ENCODE measurements around the gene SCUBE2.
"Not testable (repeated sequence)": the region's sequence is repeated elsewhere in the genome, so short reads cannot be mapped to it uniquely, and the experiment has no call there.

Gene SCUBE2

DNA sequence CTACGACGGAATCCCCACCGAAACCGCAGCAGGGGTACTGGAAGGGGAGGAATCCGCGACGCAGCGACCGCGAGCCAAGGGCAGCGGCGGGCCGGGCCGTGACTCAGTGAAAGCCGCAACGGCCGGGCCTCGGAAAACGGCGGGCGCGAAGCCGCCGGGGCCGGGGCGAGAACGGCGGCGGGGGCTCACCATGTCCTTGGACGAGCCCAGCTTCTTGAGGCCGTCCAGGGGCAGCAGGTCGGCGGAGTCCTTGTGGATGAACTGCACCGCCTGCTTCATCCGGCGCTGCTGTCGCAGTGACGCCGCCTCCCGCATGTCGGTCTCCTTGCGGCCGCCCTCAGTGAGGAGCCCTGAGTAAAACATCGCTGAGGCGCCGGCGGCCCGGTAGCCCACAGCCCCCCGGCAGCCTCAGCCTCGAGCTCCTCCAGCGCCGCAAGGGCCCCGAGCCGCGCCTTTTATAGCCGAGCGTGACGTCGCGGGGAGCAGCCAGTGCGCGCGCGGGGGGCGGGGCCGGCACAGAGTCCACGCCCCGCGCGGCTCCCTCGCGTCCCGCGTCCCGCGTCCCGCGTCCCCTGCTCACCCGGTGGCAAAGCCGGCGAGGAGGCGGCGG is 87.7 kb downstream of the SCUBE2 start, which contains the start of gene NRIP3:
TSS of gene NRIP3 (minus strand) at position 429 of the 610 bp plus-strand sequence. CDS start at position 363, 66 bp downstream.
- peak; percentile 73 for DNase-seq

DNA sequence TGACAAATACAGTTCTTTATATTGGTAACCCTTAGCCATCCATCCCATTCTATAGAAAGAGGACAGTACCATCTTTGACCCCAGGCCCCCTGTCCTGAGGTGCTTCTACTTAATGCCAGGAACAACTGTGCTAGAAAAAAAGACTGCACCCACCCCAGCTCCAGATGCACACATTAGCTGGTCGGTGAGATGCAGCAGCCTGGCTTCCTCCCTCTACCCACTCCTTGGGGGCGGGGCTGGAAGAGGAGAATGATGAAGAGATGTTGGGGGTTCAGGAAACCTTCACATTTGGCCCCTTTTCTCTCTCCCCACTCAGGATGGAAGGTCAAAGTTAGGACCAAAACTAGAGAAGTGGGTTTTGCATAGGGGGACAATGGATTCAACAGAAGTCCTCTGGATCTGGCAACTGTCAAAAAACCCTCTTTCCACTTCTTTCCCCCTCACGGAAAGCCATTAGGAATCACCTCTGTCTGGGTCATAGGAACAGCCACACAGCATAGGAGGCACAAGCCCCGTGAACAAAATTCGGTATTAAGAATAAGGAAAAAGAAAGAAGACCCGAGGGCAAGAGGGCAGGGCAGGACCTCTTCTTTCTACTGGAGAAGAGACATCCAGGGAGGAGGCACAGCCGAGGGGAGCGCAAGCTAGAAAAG is 88.4 kb downstream of the SCUBE2 start:
- no peak for DNase-seq

DNA sequence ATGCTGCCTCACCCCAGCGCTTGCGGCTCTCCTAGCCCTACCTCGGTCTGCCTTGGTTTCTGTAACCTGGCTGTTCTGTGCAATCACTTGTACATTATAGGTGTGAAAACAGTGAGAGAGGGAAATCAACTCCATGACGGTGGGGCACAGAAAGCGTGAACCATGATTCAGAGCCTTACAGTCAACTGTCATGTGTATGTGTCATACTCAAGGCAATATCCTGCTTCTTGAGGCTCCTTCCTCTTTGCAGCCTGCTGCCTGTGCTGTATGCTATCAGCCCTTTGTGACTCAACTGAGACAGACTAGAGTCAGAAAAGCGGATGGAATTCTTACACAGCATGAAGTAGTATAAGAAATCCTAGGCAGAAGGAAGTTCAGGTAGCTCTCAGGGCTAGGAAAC is 89.7 kb downstream of the SCUBE2 start:
- DNase-seq, result no peak

DNA sequence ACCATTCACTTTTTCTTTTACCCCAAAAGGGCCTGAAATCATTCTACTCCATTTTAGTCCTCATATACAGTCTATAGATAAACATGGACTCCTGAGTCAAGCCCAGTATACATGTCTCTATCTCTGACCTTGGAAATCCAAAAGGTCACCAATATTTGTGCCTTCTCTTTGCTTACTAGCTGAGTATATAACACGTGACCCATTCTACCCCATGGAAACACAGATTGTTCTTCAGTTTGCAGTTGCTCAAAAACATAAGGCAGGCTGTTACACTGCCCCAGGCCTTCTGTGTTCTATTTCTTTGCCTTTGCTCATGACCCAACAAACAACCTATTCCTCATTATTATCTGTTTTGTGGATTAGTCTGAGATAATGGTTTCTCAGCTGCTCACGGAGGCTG is 93.4 kb downstream of the SCUBE2 start:
- DNase-seq, result no peak

DNA sequence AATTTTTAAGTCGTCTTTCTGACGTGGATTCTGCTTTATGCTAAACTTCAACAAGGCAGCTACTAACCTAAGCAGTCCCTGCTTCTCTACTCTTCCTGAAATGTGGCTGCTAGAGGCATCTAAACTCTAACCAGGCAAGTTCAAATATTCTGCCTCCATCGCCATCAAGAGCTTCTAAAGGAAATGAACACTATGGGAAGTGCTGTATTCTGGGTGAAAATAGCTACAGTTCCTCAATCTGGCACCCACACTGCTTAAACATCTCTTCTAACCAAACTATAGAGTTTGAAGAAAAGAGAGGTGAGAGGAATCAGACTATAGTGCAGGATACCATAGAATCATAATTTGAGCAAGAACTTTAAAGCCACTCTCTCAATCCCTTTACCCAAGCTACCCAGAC is 93.9 kb downstream of the SCUBE2 start:
- no peak for DNase-seq

DNA sequence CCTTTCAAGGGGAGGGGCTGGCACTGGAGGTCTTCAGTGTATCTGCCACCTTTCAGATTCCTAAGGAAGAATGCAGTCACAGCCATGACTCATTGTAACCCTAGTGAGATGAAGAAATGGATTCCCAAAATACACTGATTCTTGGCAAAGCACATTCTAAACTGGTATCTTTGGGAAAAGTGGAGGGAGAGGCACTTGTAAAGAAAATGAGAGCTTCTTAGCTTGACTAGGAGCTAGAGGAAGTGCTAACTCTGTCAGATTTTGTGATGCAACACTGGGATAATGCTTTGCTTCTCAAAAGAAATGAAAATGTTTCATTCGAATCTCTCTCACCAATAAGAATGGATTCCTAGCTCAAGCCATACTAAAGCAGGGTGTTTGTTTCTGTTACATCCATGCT is 101.9 kb downstream of the SCUBE2 start:
- DNase-seq, result no peak

DNA sequence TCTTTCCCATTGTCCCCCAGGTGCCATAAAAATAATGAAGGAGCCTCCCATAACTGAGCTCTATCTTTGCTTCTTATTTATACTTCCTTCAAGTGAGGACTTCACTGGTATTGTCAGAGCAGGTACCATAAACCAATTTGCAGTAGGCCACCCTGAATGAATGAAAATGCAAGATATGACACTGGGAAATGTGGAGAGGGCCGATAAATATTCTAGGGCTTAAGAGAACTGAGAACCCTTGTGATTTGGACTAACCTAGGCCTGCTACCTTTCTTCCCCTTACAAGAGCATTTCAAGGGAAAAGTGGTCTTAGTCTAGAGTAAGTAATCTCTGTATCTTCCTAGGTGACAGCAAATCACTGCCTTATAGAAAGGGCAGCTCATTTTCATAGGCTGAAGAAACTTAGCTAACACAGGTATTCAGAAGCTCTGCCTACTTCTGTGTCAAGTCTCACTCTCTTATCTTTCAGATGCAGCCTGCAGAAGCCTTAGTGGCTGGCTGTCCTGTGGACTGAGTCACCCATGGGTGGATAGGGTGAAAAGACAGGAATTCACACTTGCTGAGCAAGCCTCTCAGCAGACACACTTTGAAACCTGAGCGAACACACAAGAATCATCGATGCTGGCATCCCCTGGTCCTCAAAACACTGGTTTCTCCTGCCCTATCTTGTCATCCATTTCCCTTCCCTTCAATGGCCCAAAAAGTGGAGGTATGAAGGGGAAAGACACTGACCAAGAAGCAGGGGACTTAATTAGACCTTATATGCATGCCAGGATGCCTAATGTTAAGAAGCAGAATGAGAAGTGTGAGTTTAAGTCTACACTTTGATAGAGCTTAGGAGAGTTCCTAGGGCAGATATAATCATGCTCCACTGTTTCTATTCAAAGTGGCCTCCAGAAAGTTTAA is 102.8 kb downstream of the SCUBE2 start:
- DNase-seq, result no peak

DNA sequence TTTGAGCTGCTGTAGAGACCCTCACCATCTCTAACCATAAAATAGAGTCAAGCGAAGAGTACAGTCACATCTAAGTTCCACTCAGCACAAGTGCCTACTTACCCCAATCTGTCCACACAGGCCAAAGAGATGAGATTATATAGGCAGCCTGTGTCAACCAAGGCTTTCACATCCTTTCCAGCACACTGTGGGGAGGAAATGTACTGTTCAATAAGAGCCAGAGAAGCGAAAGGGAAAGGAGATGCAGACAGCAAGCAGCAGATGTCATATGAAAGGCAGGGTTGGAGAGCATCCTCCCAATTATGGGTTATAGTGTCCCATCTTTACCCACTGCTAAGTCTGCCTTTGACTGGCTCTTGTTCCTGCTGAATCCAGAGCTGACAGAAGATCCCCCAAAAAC is 104.0 kb downstream of the SCUBE2 start:
- DNase-seq, result no peak

DNA sequence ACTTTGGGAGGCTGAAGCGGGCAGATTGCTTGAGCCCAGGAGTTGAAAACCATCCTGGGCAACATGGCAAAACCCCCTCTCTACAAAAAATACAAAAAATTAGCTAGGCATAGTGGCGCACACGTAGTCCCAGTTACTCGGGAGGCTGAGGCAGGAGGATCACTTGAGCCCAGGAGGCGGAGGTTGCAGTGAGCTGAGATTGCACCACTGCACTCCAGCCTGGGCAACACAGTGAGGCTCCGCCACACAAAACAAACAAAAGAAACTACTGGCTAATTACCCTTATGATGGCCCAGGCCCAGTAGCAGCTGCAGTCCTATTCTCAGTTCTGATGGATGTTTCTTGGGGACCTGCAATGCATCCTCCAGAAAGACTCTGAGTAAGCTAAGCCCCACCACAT is 104.6 kb downstream of the SCUBE2 start:
- not testable (repeated sequence) for DNase-seq

DNA sequence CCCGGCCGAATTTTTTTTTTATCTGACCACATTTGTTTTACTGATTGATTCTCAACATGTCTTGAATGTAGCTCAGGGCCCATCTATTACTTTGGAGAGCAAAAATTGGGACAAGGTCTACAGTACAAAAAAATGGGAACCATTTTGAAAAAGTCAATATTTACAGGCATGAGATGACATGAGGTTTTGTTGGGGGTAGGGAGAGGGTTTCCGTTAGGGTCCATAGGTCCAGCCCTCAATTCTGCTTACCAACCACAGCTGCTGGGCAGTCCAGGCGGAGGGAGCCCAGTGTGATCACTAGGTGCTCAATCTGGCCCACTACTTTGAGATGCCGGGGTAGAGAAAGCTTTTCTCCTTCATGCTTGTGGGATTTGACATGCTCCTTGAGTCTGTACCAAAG is 105.9 kb downstream of the SCUBE2 start:
- no peak for DNase-seq

DNA sequence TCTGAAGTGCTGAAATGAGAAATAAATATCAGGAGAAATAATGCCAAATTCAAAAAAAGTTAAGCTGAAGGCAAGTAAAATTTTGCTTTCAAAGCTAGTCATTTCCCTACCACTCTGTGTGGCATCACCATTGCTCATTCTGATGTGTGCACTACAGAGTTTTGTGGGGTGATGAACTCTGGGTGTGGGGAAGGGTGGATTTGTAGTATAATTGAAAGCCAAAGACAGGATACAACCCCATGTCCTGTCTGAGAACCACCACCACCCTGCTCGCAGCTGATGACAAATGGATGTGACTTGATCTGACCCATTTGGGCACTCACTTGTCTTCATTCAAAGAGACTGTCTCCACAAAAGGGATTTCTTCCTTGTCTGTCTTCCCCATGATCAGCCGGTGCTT is 107.8 kb downstream of the SCUBE2 start:
- no peak for DNase-seq

DNA sequence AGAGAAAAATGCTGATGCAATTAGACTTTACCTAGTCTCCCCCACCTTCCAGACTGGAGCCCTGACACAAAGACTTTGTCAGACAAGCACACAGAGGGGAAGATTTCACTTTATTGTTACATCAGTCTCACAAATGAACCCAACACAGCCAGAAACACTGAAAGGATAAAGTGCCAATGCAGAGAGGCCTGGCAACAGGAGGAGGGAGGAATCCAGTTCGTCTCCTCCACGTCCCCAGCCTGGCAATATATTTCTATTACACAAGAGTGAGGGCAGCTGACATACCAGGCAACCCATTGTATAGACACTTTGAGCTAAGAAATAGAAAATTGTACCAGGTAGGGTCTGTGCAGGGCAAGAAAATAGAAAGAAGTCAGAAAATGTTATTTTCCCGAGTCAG is 110.9 kb downstream of the SCUBE2 start:
- no peak for DNase-seq

DNA sequence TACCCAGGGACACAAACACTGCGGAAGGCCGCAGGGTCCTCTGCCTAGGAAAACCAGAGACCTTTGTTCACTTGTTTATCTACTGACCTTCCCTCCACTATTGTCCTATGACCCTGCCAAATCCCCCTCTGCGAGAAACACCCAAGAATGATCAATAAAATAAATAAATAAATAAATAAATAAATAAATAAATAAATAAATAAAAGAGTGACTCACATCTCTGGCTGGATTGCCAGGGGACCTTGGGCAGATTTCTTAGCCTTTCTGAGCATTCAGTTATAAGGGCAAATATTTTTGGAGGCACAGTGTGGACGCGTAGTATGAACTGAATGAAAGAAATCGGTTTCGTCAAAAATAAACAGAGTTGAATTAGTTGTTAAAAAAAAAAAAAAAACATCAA is 112.0 kb downstream of the SCUBE2 start:
- not testable (repeated sequence) for DNase-seq

DNA sequence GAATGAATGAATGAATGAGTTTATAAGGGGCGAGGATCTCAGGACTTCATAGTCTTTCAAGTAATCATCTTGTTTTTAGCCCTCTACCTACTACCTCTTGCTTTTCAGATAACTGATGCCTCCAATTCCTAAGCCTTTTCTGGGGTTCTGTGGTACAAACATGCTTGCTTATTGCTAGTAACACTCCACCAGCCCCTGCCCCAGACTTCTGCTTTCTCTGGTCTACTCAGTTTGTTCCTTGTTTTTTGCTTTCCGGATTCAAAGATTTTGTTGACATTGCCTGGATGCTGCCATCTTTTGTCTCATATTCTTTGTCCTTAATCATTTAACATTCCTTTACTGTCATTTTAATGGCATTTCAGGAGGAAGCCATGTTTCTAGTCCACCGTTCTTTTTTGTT is 118.3 kb downstream of the SCUBE2 start:
- no peak for DNase-seq

DNA sequence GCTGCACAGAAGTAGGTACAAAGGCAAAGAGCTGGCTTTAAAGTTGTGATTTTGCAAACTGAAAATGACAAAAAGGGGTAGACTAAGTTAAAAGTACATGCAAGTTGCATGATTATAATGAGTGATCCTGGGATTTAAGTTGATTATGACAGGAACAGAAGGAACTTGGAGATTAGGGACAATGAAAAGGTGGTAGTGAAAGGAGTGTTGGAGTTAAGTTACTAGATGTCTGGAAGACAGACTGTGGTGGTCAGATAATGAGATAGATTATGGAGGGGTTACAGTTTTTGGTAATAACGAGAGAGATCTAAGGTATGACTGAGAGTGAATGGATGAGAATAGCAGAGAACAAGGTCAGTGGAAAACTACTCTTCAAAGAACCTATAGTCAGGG is 119.5 kb downstream of the SCUBE2 start:
- no peak for DNase-seq

DNA sequence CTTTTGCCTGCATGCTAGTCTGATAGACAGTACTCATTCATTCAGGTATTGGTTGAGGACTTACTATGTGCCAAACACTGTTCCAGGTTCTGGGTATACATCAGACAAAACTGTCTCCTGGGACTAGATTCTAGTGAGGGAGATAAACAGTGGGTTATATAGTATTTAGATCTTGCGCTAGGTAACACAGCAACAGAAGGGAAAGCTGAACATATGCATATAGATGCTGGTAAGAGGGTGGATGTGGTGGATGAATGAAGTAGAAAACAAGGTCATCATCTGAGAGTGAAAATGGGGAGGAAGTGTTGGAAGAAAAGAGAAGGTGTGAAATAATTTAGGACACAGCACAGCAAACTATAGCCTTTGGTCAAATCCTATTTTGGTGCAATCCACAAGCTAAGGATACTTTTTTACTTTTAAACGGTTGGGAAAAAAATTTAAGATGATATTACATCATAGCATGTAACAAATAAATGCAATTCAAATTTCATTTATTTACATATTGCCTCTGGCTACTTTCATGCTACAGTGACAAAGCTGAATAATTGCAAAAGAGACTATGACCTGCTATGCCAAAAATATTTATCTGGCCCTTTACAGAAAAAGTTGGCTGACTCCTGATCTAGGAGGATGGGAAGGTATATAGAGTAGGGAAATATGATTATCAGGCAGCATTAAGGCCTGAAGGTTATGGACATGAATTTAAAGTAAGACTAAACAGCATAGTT is 120.0 kb downstream of the SCUBE2 start:
- DNase-seq, result no peak

All from COR-L47 (cell line).